Endothelial cell of umbilical vein (primary cell): Measurements from ENCODE around the gene CLSTN2. TPM values are rescaled to one million over a fixed set of nuclear protein-coding genes. Genes with fewer than 3 reads are reported as not detected.

Experiments used
- BruUV-seq: library from RNA; stranded (reverse); fragments of 400-500 nt; replicated peaks from 2 replicates; lab custom pipeline; 2021; lab: Mats Ljungman, UMichigan
- CTCF ChIA-PET: fragments of 300-600, 350-600 bp; sonication (Branson Sonifier 250); formaldehyde crosslinking; loops from one replicate; lab custom pipeline; 2021; ENCODE audit warnings: antibody characterized with exemption, inconsistent platforms; lab: Charles Lee
- POLR2A ChIA-PET: fragments of 300-600, 350-600 bp; sonication (Branson Sonifier 250); formaldehyde crosslinking; loops from one replicate; lab custom pipeline; 2021; ENCODE audit warnings: antibody characterized with exemption, inconsistent platforms; lab: Charles Lee
- DNase-seq: peaks from one replicate; pipeline ENCODE4 v3.0.0-alpha.2; 2011; ENCODE audit warnings: low read depth, low spot score
- FAIRE-seq: peaks from 2 replicates; lab custom pipeline; 2011; peaks lifted over from hg19 to GRCh38; lab: Jason Lieb, UNC
- H2AFZ ChIP-seq: 2 replicates; pipeline ENCODE4 v1.6.0; 2012; ENCODE audit warnings: low read depth, low read length, control low read depth, inconsistent platforms
- H3K27ac ChIP-seq: 2 replicates; pipeline ENCODE4 v1.5.1; 2011; ENCODE audit warnings: low read depth, mild to moderate bottlenecking, control low read depth, low read length, moderate library complexity; ENCODE audit not compliant: insufficient read depth
- H3K27me3 ChIP-seq, 2 experiments: 2 replicates each; pipeline versions ENCODE4 v1.6.0 to v1.6.1; 2011; ENCODE audit warnings: low read length in 2 of 2, mixed read lengths in 1 of 2; ENCODE audit not compliant: control insufficient read depth in 2 of 2, insufficient read depth in 2 of 2
- H3K36me3 ChIP-seq, 2 experiments: 2 replicates in 1 of 2; 3 replicates in 1 of 2; pipeline ENCODE4 v1.5.1; 2011; ENCODE audit warnings: low read length in 2 of 2, mild to moderate bottlenecking in 1 of 2, moderate library complexity in 1 of 2; ENCODE audit not compliant: control insufficient read depth in 2 of 2, insufficient read depth in 2 of 2; ENCODE audit errors: extremely low read depth in 1 of 2
- H3K4me1 ChIP-seq: 3 replicates; pipeline ENCODE4 v1.5.1; 2011; ENCODE audit warnings: mild to moderate bottlenecking, low read length; ENCODE audit not compliant: control insufficient read depth, insufficient read depth; ENCODE audit errors: extremely low read depth
- H3K4me2 ChIP-seq: 2 replicates; pipeline ENCODE4 v1.6.1; 2011; ENCODE audit warnings: low read length, control low read depth, mixed read lengths; ENCODE audit not compliant: insufficient read depth
- H3K4me3 ChIP-seq, 3 experiments: fragments of 200-600 bp in 1 of 3; sonication (generic), shearing (Covaris generic) in 1 of 3; replicated peaks in 1 of 3; 2 replicates each; pipeline ENCODE4 v1.5.1; 2011 to 2016; ENCODE audit warnings: control low read depth in 3 of 3, low read length in 3 of 3, mild to moderate bottlenecking in 2 of 3, inconsistent platforms in 1 of 3, low read depth in 1 of 3, moderate library complexity in 1 of 3; ENCODE audit not compliant: insufficient read depth in 1 of 3
- H3K79me2 ChIP-seq: 2 replicates; pipeline ENCODE4 v1.6.0; 2012; ENCODE audit warnings: low read length, inconsistent platforms; ENCODE audit not compliant: control insufficient read depth, insufficient read depth
- H3K9ac ChIP-seq: replicated peaks from 2 replicates; pipeline ENCODE3; 2011; ENCODE audit warnings: low read length, control low read depth; ENCODE audit not compliant: insufficient read depth; ENCODE audit errors: extremely low read depth
- H3K9me1 ChIP-seq: replicated peaks from 3 replicates; pipeline ENCODE4 v1.6.0; 2011; ENCODE audit warnings: mild to moderate bottlenecking, low read length; ENCODE audit not compliant: control insufficient read depth, insufficient read depth; ENCODE audit errors: extremely low read depth
- H3K9me3 ChIP-seq: replicated peaks from 2 replicates; pipeline ENCODE4 v1.5.1; 2012; ENCODE audit warnings: low read length, inconsistent platforms; ENCODE audit not compliant: control insufficient read depth, insufficient read depth
- H4K20me1 ChIP-seq: replicated peaks from 2 replicates; pipeline ENCODE3; 2011; ENCODE audit warnings: mild to moderate bottlenecking, low read length; ENCODE audit not compliant: control insufficient read depth, insufficient read depth; ENCODE audit errors: extremely low read depth
- FOS ChIP-seq: IDR thresholded peaks from 2 replicates; pipeline ENCODE4 v1.6.1; 2011; ENCODE audit warnings: mild to moderate bottlenecking, low read length, moderate library complexity, borderline replicate concordance; ENCODE audit not compliant: insufficient read depth
- MYC ChIP-seq: IDR thresholded peaks from one replicate; pipeline ENCODE4 v1.6.1; 2011; ENCODE audit warnings: mild to moderate bottlenecking, low read depth, low read length
- dilution Hi-C: fragments of 300-500 bp; cut with MboI; formaldehyde crosslinking; loops from one replicate; pipeline ENCODE4 v1.15.0; 2019; ENCODE audit warnings: low sequenced_read_pairs; ENCODE audit not compliant: extremely low pct_ligation_motif_present
- intact Hi-C: fragments of 100-400 bp; cut with micrococcal nuclease; formaldehyde crosslinking; loops from one replicate; pipeline ENCODE4 v1.10.0; 2022
- polyA plus RNA-seq, 4 experiments: library from polyadenylated mRNA; depleted of rRNA in 3 of 4; stranded (reverse) in 3 of 4; unstranded in 1 of 4; fragments of >200 nt; gene quantifications; 2 replicates each; pipeline versions ENCODE4 v1.2.1 to v1.2.3, GENCODE V29; 2011 to 2012; ENCODE audit warnings: missing spikeins in 1 of 4
- total RNA-seq: library from RNA; stranded (reverse); gene quantifications from 2 replicates; pipeline ENCODE4 v1.2.3, GENCODE V29; 2021

Gene CLSTN2
- total and polyA plus RNA-seq, 2 donors (not counting 3 experiments of a cell fraction or from before 2014, with no cell fraction given), result 0.26 to 0.38 TPM

- ChIA-PET POLR2A (no interaction called here), CTCF (no interaction called here)
- intact Hi-C loops, result no loop called here
- Histone ChIP-seq H3K4me2 (no peak overlapping the region), H2AFZ (no peak overlapping the region), H4K20me1 (no peaks in the 10 kb centered on the region), H3K27me3 (no peaks in the 10 kb centered on the region), H3K9ac (no peak overlapping the region), H3K9me3 (no peaks in the 10 kb centered on the region), H3K4me1 (no peaks in the 10 kb centered on the region), H3K79me2 (no peaks in the 10 kb centered on the region), H3K27ac (no peak overlapping the region), H3K9me1 (no peaks in the 10 kb centered on the region), H3K36me3 (no peaks in the 10 kb centered on the region), H3K4me3 (no peak overlapping the region)
- no peak for FAIRE-seq
- dilution Hi-C loops, result no loop called here
- BruUV-seq, result no TSS peak
- DNase-seq, result no peak
- TF ChIP-seq FOS, result no peak
These were observed 357.7 kb downstream of the CLSTN2 start for GRCh38 chr3:140292684-140293083.

- ChIA-PET POLR2A (no interaction called here), CTCF (no interaction called here)
- intact Hi-C loops, result no loop called here
- no peak overlapping the region for H2AFZ ChIP-seq
- dilution Hi-C loops, result no loop called here
- no peak overlapping the region for H3K9ac ChIP-seq
- DNase-seq (no peak), FAIRE-seq (no peak)
- no peak overlapping the region for H3K4me3 ChIP-seq
- no peaks in the 10 kb centered on the region for H3K79me2 ChIP-seq
- no peak for TF ChIP-seq MYC
- no peaks in the 10 kb centered on the region for H3K27me3 ChIP-seq
- H3K27ac ChIP-seq, result no peak overlapping the region
- no peaks in the 10 kb centered on the region for H4K20me1 ChIP-seq
- no TSS peak for BruUV-seq
- H3K4me1 ChIP-seq, result no peaks in the 10 kb centered on the region
- no peaks in the 10 kb centered on the region for H3K9me1 ChIP-seq
- H3K4me2 ChIP-seq, result no peak overlapping the region
- no peaks in the 10 kb centered on the region for H3K36me3 ChIP-seq
- H3K9me3 ChIP-seq, result no peaks in the 10 kb centered on the region
These were observed 359.1 kb downstream of the CLSTN2 start for GRCh38 chr3:140294058-140294457.
